ENCODE results near the gene PTPRD. TPM values are rescaled to one million over a fixed set of nuclear protein-coding genes. Genes with fewer than 3 reads are reported as not detected.

Gene PTPRD
- polyA plus RNA-seq, 12 donors = 35.0 to 104 (median 78.4) TPM; not detected in 1

GRCh38 chr9:8266861-8267260 lies 2345.9 kb downstream of the PTPRD start:
- no peak for DNase-seq

GRCh38 chr9:8265281-8265680 lies 2347.5 kb downstream of the PTPRD start:
- no peak for DNase-seq

All from muscle of arm (tissue), 12 donors.